Stimulated activated CD4-positive, alpha-beta T cell treated with anti-CD3 and anti-CD28 coated beads, Interleukin-2, amount 100 ng/mL, for 48 hours (primary cell): ENCODE measurements around the gene RWDD1.

Experiments used
- DNase-seq, 2 donors: peaks; one replicate each; pipeline ENCODE4 v3.0.0-alpha.2; 2020

The RWDD1 gene

GRCh38 chr6:116615937-116616736 lies 44.8 kb downstream of the RWDD1 start, which contains the start of gene RSPH4A:
TSS of gene RSPH4A (plus strand) at chr6:116616479. CDS start at chr6:116616624, 145 bp downstream.
- peak; percentile 58 to 59 for DNase-seq

GRCh38 chr6:116616737-116617053 lies 45.4 kb downstream of the RWDD1 start:
- no peak for DNase-seq

DNA sequence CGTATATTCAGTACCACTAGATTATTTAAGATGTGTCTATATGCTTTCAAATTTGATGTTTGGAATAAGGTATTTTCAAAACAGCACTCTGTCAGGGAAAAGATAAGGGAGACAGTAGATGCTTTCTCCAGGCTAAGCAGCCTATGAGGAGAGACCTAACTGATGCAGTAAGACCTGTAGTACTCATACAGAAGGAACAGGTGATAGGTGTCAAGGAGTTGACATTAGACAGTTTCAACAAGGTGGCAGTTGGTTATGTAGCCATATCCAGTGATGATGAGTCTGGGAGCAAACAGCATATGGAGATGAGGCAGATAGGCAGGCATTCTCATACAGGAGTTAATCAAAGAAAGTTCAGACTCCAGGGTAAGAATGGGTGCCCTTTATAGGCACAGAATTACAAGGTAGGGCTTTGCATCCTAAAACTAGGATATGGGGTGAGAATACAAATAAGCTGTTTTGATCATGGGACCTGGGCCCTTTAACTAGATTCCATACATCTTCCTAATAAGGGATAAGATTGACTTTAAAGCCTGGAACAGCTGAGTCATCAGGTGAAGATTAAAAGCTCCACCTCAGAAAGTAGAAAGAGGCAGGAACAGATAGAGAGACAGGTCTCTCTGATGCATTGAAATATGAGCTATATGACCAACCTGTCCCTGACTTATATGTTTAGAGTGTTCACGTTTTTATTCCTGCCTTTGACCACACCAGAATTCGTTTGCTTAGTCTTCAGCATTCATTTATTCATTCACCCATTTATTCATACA lies 52.9 kb downstream of the RWDD1 start:
- DNase-seq: no peak

GRCh38 chr6:116625872-116626271 lies 54.6 kb downstream of the RWDD1 start:
- DNase-seq: no peak

DNA sequence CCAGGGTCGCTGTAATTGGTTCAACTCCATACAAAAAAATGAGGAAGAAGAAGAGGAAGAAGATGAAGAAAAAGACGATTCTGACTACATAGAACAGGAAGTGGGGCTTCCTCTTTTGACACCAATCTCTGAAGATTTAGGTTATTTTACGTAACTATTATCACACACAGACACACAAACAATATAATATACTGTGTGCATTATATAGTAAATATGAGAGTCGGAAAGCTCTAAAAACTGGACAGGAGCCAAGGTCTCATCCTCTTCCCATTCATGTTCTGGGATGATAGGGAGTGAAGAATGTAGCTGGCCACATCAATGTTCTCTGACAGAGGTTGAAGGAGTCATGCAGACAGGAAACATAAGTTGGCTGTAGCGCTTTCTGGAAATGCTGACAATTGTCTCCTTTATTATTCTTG lies 58.3 kb downstream of the RWDD1 start:
- DNase-seq: no peak

DNA sequence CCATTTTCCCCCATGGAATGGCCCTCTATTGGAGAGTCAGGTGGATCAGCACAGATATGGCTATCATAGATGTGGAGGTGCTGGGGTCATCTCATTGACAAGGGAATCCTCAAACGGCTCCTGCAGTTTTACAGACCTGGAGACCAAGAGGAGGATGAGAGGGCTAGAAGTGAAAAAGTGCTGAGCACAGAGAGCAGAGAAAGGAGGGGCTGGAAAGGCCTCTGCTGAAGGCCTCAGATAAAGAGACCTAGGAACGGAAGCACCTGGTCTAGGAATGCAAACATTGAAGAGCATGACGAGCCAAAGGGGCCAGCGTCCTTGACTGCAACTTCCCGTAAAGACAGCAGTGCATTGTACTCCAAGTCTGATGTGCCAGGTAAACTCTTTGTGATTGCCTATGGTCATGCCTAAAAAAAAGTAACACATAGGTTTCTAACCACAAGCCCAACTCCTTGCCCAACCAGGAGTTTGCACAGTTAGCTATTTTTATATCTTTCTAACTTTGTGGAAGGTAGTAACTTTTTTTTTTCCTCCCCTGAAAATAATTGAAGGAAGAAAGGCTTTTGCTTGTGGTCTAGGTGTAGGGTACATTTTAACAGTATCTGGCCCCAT lies 60.2 kb downstream of the RWDD1 start:
- DNase-seq: no peak

DNA sequence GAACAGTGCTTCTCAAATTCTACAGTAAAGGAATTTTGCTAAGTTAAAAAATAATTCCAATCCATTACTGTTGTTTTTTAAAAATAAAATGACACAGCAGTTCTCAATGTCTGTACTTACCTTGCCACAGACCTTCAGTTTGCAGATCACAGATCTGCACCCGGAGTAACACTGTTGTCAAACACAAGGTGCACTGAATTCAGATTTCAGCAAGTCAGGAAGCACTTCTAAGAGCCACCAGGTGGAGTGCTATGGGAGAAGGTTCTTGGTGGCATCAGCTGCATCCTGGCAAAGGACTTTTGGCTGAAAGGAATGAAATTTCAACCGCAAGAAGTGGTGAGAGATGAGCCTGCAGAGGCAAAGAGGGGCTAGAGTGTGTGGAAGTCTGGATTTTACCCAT lies 62.4 kb downstream of the RWDD1 start:
- no peak for DNase-seq
